KOPT-K1 (cell line): ENCODE data around the gene SUSD4.

ENCODE experiments used
- H3K27ac ChIP-seq: fragments of 200-600 bp; sonication (generic); 2 replicates; pipeline ENCODE4 v1.5.1; 2016; ENCODE audit warnings: antibody characterized with exemption, mild to moderate bottlenecking, low read depth, low read length; ENCODE audit not compliant: poor library complexity, severe bottlenecking
- H3K36me3 ChIP-seq: fragments of 200-600 bp; sonication (generic); 2 replicates; pipeline ENCODE4 v1.5.1; 2017; ENCODE audit warnings: antibody characterized with exemption, mild to moderate bottlenecking, low read length, moderate library complexity; ENCODE audit not compliant: insufficient read depth
- H3K9me3 ChIP-seq: fragments of 200-600 bp; sonication (generic); 2 replicates; pipeline ENCODE4 v1.5.1; 2017; ENCODE audit warnings: antibody characterized with exemption, low read length, mild to moderate bottlenecking; ENCODE audit not compliant: insufficient read depth, poor library complexity, severe bottlenecking

The SUSD4 gene

DNA sequence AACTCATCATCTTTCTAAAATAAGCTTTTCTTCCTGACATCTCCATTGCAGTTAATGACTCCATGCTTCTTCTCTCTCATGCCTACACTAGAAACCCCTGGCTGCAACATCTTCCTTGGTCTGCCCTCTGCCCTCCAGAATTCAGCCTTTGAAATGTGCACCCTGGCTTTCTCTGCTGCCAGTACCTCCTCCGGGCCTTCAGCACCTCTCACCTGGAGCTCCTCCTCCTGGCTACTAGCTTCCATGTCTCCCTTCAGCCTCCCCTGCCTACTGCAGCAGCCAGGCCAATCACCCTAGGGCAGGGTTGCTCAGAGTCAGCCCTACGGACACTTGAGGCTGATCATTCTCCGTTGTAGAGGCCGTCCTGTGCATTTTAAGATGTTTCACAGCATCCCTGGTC is 18.3 kb downstream of the SUSD4 start:
- Histone ChIP-seq H3K36me3 (no peaks in the 10 kb centered on the region), H3K27ac (no peak overlapping the region), H3K9me3 (no peaks in the 10 kb centered on the region)

DNA sequence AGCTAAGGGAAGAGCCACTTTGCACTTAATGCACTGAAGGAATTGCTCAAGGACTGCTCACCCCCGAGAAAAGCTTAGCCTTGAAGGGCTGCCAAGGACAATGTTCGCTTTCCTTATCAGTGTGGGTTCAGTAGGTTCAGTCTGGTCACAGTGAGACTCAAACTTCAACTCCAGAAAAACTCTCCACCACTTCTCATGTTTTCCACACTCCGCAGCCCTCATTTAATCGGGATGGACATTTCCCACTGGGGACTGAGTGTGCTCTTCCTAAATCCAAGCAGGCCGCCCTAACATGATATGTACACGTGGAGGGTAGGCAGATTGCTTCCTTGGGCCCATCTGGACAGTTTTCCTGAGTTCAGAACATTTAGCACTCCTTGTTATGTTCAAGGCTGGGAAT is 19.5 kb downstream of the SUSD4 start:
- H3K36me3 ChIP-seq, result no peaks in the 10 kb centered on the region
- no peak overlapping the region for H3K27ac ChIP-seq
- H3K9me3 ChIP-seq, result no peaks in the 10 kb centered on the region

DNA sequence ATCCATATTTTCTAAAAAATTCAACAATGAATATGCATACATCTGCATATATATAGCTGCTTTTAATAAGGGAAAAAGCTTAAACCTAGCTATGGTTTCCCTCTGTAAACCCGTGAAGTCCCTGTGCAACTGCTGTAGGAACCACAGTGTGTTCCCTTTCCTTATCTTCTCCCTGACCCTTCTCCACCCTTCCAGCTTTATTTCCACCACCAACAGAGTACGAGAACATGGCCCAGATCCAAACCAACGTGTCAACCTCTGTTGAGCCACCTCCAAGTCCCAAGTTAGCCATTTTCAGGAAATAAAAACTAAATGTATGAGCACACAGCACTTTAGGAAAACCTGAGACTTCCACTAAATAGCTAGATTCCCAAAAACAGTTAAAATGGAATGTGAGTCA is 20.3 kb downstream of the SUSD4 start:
- Histone ChIP-seq H3K36me3 (no peaks in the 10 kb centered on the region), H3K27ac (no peak overlapping the region), H3K9me3 (no peaks in the 10 kb centered on the region)

DNA sequence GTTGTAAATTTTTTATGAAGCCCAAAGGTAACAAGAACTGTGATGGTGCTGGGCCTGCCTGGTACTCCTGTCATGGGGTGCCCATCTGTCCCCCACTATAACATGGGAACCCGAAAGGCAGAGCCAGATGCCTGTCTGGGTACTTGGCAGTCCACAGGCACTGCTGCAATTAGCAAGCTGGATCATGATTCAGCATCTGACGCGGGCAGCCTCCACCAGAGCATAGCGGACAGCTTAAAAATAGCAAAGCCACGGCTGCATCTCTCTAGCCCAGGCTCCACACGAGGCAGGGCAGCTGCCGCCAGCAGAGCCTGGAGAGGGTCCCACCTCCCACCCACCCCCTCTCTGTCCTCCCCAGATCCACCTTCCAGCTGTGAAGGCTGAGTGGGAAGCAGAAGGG is 22.9 kb downstream of the SUSD4 start:
- H3K27ac ChIP-seq, result no peak overlapping the region

DNA sequence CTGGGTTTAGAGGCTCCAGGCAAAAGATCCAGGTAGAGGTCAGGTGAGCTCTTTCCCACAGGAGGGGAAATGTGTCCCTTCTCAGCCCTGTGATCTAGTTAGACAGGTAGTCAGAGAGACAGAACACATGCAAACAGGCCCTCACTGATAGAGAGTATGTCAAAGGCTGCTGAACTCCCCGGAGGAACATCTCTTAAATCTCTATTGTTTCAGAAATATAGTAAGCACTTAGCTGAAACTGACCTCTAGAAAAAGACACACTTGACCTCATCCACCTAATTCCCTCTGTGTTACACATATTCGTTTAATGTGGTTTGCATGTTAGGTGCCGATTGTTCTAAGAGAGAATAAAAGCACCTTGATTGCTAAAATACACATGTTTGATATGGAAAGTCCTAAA is 23.3 kb downstream of the SUSD4 start:
- no peaks in the 10 kb centered on the region for H3K36me3 ChIP-seq
- no peak overlapping the region for H3K27ac ChIP-seq
- H3K9me3 ChIP-seq, result no peaks in the 10 kb centered on the region

More for the DNA sequence above, 22.9 kb downstream of the SUSD4 start:
- H3K9me3 ChIP-seq, result no peaks in the 10 kb centered on the region
- no peaks in the 10 kb centered on the region for H3K36me3 ChIP-seq

DNA sequence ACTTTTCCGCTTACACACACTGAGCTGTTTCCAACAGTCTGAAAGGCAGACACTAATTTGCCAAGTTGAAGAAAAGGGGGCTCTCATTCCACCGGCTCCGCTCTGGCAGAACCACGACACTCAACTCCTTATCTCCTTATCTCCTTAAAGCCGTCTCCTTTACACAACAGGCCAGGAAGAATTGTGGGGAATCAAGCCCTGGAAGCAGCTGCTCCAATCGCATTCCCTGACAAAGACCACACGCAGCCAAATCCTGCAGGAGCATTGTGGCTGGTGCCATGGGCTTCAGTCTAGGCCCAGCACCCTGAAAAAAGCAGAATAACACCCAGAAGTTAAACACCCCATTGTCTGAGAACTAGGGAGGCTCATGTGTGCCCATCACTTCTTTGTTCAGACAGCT is 24.1 kb downstream of the SUSD4 start:
- Histone ChIP-seq H3K36me3 (no peaks in the 10 kb centered on the region), H3K27ac (no peak overlapping the region), H3K9me3 (no peaks in the 10 kb centered on the region)

DNA sequence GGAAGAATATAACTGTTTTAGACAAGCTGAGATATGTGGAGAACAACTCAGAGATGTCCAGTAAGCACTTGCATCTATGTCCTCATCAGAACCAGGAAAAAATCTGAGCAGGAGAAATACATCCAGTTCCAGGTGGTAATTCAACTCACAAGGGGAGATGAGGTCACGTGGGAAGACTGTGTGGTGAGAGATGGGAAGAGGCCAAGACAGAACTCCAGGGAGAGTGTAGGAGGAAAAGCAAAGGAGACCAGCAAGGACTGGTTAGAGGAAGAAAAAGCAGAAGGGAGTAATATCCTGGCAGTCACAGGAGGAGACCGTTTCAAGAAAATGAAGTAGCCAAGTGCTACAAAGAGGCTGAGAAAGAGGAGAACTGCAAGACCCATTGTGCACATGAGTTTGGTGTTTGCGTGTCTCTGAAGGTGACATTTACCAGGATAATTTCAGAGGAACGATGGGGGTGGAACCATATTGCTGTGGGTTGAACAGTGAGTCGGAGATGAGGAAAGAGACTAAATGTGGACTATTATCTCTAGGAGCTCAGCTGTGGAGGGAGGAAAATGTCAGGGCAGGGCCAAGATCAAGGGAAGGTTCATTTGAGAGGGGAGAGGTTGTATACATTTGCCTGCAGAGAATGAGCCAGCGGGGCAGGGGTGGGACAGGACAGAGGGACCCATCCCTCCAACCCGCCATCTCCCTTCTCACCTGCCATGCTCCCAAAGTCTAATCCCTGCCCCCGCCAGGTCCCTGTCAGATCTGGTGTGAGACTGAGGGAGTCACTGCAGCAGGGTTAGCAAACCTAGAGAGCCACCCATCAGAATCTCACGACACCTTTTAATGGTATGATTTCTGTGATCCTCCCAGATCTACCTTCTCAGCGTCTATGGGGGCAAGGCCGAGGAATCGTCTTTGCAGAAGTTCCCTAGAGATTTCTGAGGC is 24.9 kb downstream of the SUSD4 start:
- no peak overlapping the region for H3K27ac ChIP-seq
- H3K9me3 ChIP-seq, result no peaks in the 10 kb centered on the region
- H3K36me3 ChIP-seq, result no peaks in the 10 kb centered on the region

DNA sequence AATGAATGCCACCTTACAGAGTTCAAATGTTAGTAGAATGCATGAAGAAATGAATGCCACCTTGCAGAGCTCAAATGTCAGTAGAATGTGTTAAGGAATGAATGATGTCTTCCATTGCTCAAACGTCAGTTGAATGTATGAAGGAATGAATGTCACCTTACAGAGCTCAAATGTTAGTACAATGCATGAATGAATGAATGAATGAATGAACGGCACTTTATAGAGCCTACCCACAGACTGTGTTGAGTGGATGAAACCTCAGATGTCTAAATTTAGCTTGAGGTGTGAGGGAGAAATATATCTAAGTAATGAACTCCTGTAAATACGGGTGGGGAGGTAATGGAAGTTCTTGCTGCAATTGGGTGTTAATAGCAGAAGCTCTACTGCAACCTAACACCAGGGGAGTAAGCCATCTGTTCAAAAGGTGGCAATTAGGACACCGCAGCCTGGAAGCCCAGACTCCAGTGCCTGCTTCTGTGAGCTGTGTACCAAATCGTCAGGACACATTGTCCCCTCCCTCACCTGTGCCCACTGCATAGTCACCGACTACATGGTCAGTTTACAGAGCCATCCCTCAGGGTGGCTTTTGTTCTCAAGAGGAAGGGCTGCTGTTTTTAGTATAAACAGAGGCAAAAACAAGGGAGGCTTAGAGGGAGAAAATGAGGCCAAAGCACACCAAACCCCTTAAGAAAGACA is 26.7 kb downstream of the SUSD4 start:
- Histone ChIP-seq H3K27ac (no peak overlapping the region), H3K9me3 (no peaks in the 10 kb centered on the region), H3K36me3 (no peaks in the 10 kb centered on the region)

DNA sequence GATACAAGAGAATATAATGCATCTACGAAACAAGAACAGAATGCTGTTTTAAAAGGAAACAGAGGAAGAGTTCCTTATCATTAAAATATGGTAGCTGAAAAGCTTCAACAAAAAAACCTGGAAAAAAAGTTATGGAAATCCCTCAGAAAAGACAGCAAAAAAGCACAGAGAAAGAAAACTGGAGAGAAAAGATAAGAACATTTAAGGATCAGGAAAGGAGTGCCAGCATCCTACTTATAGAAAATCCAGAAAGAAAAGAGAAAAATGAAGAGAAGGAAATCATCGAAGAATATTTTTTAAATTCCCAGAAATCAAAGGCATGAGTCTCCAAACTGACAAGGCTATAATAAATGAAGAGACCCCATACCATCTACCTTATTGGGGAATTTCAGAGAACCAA is 29.8 kb downstream of the SUSD4 start:
- H3K36me3 ChIP-seq, result no peaks in the 10 kb centered on the region
- no peak overlapping the region for H3K27ac ChIP-seq
- no peaks in the 10 kb centered on the region for H3K9me3 ChIP-seq

DNA sequence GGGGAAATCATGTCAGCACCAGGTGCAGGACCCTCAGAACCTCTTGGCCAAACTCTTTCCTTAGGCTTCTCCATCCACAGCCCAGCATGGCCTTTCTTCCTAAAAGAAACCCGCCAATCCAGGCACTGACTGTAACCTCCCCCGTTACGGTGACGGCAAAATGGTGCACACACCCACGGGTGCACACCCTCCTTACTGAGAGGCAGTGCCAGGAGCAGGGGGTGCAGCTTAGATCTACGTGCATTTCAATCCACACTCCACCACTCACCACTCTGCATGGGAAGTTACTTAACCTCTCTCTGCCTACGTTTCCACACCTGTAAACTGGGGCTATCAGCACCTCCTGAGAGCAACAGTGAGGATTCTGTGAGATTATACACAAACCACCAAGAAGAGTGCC is 31.0 kb downstream of the SUSD4 start:
- no peaks in the 10 kb centered on the region for H3K36me3 ChIP-seq

DNA sequence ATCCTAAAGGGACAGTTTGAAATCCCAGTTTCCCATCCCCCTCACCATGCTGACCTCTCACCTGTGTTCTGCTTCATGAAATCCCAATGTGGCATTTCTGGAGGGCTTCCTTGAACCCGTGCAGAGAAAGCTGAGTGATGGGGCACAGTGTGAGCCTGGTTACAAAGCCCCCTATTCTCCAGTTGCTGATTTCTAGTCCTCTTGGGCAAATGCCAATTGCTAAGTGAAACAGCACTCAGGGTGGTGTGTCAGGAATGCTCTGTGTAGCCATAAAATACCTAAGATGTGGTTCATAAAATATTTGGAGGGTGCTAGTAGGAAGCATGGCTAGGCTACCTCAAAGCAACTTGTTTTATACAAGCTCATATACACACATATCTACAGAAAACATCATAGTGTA is 32.0 kb downstream of the SUSD4 start:
- no peaks in the 10 kb centered on the region for H3K9me3 ChIP-seq

More for the DNA sequence above, 31.0 kb downstream of the SUSD4 start:
- no peak overlapping the region for H3K27ac ChIP-seq
- H3K9me3 ChIP-seq, result no peaks in the 10 kb centered on the region

DNA sequence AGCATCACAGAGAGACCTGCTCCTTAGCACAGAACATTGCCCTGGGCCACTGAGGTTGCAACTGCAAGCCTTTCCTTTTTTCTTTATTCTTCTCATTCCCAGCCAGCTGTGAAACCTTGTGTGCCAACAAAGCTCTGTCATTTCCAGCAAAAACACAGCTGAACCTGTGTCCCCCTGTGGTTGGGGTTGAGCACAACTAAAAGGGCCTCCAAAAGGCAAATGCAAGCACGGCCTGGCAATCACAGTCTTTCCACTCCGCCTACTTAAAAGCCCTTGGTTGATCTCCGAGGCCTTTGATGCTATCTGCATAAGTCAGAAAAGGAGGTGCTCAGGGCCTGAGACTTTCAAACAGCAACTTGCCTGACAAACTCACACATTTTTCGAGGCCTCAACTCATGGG is 32.7 kb downstream of the SUSD4 start:
- no peaks in the 10 kb centered on the region for H3K9me3 ChIP-seq
- H3K36me3 ChIP-seq, result no peaks in the 10 kb centered on the region
- H3K27ac ChIP-seq, result no peak overlapping the region

More for the DNA sequence above, 32.0 kb downstream of the SUSD4 start:
- Histone ChIP-seq H3K36me3 (no peaks in the 10 kb centered on the region), H3K27ac (no peak overlapping the region)

DNA sequence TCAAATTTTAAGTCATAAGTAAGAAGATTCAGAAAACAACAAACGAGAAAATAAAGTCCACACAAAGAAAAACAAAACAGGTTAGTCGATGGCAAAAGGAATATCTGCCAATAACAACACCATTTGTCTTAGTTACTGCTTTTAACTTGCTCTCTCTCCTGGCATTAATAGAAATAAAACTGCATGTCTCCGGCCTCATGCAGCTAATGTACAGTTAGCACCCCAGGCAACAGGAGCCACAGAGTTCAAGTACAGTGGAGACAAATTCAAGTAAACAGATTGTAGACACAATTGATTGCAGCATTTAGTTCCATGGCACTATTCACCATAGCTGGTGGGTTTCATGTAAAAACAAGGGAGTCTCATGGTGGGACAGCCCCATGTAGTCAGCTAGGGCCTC is 33.5 kb downstream of the SUSD4 start:
- Histone ChIP-seq H3K27ac (no peak overlapping the region), H3K9me3 (no peaks in the 10 kb centered on the region), H3K36me3 (no peaks in the 10 kb centered on the region)

DNA sequence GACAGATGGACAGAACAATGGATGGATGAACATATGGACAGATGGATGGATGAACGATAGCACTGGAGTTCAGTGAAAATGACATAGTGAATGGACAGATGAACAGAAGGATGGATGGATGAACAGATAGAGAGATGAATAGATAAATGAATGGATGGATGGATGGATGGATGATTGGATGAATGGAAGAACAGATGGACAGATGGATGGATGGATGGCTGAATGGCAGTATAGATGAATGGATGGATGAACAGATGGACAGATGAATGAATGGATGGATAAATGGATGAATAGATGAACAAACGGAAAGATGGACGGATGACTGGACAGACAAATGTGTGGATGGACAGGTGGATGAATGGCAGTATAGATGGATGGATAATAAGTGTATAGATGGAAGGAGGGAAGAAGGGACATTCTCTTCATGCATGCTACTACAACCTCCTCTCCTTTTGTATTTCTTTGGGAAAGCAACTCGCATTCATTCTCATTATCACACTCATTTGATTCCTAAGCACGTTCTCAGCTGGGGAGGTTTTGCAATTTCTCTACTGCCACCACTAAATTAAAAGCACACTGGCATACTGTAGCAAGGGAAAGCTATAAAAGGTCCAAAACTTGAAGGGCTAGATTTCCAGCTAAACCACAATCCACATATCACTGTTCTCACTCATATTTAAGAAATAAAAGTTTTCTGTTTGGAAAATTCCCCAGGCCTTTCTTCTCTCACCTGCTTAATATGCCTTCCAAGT is 34.1 kb downstream of the SUSD4 start:
- no peaks in the 10 kb centered on the region for H3K36me3 ChIP-seq
- no peaks in the 10 kb centered on the region for H3K9me3 ChIP-seq
- H3K27ac ChIP-seq, result no peak overlapping the region

DNA sequence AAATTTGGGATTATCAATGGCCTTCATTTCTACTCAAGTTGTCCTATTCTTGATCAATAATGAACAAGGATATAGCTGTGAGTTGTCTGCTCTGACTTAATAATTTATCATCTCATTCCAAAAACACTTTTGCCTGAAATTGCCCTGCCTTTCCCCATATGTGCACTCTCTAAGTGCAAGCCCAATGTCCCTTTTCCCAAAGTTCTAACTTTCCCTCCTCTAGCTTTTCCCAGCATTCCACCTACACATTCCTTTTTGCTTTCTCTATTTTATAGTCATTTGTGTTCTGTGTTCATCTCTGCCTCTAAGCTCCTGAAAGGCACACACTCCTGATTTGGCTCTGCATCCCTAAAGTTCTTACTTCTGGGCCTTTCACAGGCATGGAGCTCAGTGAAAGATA is 34.7 kb downstream of the SUSD4 start:
- Histone ChIP-seq H3K27ac (no peak overlapping the region), H3K9me3 (no peaks in the 10 kb centered on the region), H3K36me3 (no peaks in the 10 kb centered on the region)
